ENCODE results near the gene SOX8.
"Not testable (repeated sequence)": the region's sequence is repeated elsewhere in the genome, so short reads cannot be mapped to it uniquely, and the experiment has no call there.

The SOX8 gene

DNA sequence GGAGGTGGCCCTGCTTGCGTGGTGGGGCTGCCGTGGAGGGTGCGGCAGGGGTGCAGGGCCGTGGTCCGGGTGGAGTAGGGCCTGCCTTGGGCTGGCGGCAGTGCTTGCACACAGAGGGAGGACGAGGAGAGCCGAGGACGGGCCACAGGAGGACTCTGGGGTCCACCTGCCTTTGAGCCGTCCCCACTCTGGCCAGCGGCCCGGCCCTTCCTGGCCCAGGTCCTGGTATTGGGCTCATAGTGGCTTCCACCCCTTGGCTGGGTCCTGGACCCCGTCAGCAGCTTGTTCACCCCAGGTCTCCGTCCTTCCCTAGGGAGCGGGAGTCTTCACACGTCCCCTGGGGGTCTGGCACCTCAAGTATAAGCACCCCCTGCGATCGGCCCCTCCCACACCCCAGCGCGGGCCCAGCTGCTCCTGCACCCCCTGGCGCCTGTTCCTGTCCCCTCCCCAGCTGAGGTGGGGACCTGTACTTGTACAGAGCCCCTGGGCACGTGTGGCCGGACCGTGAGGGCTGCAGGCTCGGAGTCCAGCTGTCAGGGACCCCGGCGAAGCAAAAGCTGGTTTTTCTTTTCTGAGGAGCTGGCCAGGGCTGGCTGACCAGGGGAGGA, 40.1 kb downstream of the SOX8 start:
- no peak for DNase-seq (ENCODE audit: extremely low read depth in 1 of 2, low read depth in 1 of 2)

DNA sequence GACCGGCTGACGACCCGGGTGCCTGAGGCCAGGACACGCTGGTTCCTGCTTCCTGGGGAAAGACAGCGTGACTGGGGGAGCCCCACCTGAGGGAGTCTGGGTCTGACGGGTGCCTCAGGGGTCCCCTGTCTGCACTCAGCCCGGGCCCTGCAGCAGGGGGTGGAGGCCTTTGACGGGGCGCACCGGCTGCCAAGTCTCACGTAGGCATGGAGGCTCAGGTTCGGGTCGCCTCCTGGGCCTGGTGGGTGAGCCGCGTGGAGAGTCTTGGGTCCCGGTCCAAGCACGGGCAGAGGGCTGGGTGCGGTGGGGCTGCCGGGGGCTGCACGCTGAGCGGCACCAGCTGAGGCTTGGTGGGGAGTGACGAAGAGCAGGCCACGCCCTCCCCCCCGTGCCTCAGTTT, 40.9 kb downstream of the SOX8 start:
- DNase-seq (ENCODE audit: extremely low read depth in 1 of 2, low read depth in 1 of 2), result no peak

DNA sequence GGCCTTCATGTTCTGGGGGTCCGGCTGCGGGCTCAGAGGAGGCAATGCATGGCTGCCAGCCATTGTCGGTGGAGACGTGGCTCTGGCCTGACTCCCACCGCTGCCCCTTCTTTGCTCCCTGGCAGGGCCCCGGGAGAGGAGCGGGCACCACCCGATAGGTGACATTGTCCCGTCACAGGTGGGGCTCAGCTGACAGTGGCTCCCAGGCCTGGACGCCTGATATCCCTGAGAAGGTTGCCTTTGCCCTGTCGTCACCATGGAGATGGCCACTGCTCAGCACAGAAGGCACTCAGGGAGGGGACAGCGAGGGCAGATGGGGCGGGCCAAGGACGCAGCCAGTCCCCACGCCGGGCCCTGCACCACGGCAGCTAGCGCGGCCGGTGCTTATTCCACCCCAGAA, 42.6 kb downstream of the SOX8 start:
- DNase-seq (ENCODE audit: extremely low read depth in 1 of 2, low read depth in 1 of 2), result no peak

DNA sequence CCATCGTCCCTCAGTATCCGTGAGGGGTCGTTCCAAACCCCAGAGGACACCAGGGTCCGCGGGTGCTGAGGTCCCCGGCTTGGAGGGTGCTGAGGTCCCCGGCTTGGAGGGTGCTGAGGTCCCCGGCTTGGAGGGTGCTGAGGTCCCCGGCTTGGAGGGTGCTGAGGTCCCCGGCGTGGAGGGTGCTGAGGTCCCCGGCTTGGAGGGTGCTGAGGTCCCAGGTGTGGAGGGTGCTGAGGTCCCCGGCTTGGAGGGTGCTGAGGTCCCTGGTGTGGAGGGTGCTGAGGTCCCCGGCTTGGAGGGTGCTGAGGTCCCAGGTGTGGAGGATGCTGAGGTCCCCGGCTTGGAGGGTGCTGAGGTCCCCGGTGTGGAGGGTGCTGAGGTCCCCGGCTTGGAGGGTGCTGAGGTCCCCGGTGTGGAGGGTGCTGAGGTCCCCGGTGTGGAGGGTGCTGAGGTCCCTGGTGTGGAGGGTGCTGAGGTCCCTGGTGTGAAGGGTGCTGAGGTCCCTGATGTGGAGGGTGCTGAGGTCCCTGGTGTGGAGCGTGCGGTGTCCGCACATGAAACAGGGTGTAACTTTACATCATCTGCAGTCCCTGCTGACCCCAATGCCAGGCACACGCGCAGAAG, 43.7 kb downstream of the SOX8 start:
- DNase-seq (ENCODE audit: extremely low read depth in 1 of 2, low read depth in 1 of 2), result not testable (repeated sequence)

DNA sequence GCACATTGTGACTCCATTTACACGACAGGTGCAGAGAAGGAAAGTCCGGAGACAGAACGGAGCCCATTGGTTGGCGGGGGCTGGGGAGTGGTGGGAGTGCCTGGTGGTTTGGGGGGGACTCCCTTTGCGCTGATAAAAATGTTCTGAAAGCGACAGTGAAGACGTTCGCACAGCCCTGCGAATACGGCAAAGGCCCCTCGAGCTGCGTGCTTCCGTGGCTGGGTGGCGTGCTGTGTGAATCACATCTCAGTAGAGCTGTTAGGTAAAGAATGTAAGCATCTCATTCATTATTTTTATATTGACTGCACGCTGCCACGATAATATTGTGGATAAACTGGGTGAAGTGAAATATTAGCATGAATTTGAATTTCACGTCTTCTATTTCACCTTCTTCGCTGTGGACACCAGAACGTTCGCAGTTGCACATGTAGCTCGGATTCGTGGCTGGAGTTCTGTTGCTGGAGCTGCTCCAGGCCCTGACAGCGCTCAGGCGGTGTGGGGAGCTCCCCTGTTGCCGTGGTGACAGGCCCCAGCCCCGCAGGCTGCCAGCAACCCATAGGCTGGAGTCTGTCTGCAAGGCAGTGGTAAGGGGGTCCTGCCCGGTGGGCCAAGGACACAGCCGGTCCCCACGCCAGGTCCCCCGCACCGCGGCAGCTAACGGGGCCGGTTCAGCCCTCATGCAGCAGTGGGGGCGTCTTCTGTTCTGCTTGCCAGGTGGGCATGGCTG, 44.6 kb downstream of the SOX8 start:
- DNase-seq (ENCODE audit: extremely low read depth in 1 of 2, low read depth in 1 of 2), result no peak

DNA sequence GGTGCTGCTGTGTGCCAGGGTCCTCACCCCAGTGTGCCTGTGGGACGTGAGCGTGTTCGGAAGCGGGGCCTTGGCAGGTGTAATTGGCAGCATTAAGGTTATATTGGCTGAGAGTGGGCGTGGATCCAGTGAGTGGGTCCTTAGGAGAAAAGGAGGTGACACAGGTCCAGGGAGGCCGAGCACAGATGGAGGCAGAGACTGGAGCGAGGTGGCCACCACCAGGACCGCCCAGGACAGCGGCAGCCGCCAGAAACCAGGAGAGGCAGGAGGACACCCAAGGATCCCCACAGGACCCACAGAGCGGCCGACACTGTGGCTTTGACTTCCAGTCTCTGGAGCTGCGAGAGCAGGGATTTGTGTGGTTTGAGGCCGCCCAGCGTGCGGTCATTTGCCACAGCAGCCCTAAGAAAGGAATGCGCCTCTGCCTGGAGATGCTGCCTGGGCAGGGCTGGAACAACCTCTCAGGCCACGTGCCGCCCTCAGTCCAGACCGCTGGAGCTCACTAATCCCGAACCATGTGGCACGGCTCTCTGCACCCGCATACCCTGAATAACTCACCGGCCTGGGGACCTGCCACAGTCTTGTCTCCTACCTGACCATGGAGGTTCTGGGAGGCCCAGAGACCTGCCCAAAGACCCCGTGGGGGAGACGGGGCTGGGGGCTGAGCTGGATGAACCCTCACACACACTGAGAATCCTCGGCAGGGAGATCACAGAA, 45.4 kb downstream of the SOX8 start:
- no peak for DNase-seq (ENCODE audit: extremely low read depth in 1 of 2, low read depth in 1 of 2)

DNA sequence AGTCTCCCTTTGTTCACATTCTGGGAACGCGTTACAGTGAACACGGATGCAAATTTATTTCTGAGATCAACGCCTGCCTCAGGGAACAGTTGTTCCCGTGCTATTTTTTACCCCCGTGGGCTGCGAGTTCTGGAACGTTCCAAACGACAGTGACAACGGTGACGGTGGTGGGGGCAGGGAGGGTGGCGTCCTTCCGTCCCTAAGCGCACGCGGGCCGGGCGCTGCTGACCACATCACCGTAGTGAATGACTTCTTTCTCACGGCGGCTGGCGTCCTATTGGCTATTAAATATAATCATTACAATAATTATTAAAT, 45.9 kb downstream of the SOX8 start:
- no peak for DNase-seq (ENCODE audit: extremely low read depth in 1 of 2, low read depth in 1 of 2)

DNA sequence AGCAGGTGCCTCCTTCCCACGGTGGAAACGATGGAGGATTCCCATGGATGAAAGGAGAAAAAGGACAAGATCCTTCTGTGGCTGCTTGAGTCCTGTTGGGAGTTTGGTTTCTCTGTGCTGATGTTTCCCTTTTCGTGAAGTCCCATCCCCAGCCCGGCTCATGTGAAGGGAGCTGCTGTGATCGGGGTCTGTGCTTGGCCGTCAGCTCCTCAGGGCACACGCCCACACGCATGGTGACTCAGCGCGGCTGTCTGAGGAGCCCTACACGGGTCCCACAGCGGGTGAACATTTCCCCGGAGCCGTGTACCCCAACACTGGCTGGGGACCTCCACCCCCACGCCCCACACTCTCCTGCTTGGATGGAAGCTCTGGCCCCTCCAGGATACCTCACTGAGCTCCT, 46.5 kb downstream of the SOX8 start:
- no peak for DNase-seq (ENCODE audit: extremely low read depth in 1 of 2, low read depth in 1 of 2)

DNA sequence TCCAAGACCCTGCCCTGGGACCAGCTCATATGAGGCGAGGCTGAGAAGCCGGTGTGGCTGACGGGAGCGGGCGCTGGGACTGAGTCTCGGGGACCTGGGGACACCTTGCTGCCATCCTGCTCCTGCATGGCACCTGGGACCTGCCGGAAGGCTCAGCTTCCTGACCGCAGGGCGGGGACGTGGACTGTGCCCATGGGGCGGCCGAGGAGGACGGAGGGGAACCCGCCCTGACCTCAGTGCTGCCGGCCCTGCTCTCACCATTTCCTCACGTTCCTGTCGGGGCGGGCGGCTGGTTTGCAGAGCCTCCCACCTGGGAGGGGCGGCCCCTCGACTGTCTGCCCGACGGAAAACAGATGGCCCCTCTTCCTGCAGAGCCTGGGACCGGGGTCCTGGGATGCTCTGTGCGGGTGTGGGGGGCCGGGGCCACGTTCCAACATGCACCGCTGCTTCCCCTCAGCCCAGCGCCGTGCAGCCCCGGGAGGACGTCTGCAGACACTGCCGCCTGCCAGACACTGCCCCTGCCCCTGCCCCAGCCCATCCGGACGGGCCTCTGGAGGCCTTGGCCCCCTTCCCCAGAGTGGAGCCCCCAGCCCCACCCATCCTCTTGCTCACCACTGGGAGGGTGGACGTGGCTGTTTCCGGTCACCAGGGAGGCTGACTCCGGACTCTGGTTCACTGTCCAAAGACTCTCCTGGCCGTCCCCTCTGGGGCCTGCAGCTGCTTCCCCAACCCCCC, 47.1 kb downstream of the SOX8 start:
- DNase-seq (ENCODE audit: extremely low read depth in 1 of 2, low read depth in 1 of 2), result no peak

DNA sequence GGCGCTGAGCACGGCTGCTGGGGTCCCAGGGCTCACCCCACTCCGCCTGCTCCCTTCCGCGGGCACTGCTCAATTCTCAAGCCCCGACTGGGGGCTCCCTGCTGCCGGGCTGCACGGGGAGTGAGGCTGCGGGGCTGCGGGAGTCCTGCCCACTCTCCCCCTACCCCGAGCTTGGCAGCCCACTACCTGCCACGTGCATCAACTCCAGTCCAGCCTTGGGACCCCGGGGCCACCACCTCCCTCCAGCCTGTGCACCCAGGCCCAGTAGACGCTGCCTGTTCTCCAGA, 47.6 kb downstream of the SOX8 start:
- no peak for DNase-seq (ENCODE audit: extremely low read depth in 1 of 2, low read depth in 1 of 2)

DNA sequence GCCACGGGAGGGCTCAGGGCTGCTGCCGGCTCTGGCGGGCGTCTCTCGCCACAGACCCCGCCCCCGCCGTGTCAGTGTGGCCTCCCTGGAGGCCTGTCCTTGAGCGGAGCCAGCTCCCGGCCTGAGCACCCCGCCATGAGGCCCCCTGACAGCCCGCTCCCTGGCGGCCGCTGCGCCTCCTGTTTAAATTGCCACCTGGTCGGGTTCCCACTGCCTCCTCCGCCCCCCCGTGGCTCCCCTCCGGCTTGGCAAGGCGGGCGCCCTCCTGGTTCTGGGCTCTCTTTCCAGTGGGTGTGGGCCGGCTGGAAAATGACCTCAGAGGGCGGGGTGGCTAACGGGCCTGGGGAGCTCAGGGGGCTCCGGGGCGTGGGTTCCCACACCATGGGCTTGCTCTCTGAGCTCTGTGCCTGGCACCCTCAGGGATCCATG, 48.9 kb downstream of the SOX8 start:
- DNase-seq (ENCODE audit: extremely low read depth in 1 of 2, low read depth in 1 of 2), result no peak

DNA sequence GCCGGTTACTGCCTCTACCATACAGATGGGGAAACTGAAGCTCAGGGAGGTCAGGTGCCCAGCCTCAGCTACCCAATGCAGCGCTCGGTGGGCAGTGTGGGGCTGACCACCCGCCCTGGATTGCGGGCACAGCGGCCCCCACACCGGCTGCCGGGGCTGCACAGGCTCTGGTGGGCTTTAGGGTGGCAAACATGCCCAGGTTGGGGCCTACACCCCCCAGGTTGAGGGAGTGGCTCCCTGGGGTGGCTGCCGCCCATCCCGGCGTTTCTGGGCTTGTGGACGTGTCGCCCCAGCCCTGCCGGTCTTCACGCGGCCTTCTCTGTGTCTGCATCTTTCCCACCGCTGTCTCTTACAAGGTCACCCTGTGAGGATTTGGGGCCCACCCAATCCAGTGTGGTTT, 50.1 kb downstream of the SOX8 start:
- DNase-seq (ENCODE audit: extremely low read depth in 1 of 2, low read depth in 1 of 2), result no peak

DNA sequence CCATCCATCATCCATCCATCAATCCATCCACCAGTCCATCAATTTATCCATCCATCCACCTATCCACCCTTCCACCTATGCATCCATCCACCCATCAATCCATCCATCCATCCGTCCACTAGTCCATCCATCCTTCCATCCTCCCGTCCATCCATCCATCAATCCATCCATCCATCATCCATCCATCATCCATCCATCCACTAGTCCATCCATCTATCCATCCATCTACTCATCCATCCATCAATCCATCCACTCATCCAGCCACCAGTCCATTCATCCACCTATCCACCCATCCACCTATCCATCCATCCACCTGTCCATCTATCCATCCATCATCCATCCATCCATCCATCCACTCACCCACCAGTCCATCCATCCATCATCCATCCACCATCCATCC, 51.0 kb downstream of the SOX8 start:
- DNase-seq (ENCODE audit: extremely low read depth in 1 of 2, low read depth in 1 of 2), result no peak

DNA sequence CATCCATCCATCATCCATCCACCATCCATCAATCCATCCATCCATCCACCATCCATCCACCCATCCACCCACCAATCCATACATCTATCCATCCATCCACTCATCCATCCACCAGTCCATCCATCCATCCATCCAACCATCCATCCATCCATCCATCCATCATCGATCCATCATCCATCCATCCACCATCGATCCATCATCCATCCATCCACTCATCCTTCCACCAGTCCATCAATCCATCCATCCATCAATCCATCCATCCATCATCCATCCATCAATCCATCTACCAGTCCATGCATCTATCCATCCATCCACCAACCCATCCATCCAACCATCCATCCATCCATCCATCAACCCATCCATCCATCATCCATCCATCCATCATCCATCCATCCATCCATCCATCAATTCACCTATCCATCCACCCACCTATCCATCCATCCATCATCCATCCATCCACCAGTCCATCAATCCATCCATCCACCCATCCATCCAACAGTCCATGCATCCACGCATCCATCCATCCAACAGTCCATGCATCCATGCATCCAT, 51.6 kb downstream of the SOX8 start:
- DNase-seq (ENCODE audit: extremely low read depth in 1 of 2, low read depth in 1 of 2), result no peak

DNA sequence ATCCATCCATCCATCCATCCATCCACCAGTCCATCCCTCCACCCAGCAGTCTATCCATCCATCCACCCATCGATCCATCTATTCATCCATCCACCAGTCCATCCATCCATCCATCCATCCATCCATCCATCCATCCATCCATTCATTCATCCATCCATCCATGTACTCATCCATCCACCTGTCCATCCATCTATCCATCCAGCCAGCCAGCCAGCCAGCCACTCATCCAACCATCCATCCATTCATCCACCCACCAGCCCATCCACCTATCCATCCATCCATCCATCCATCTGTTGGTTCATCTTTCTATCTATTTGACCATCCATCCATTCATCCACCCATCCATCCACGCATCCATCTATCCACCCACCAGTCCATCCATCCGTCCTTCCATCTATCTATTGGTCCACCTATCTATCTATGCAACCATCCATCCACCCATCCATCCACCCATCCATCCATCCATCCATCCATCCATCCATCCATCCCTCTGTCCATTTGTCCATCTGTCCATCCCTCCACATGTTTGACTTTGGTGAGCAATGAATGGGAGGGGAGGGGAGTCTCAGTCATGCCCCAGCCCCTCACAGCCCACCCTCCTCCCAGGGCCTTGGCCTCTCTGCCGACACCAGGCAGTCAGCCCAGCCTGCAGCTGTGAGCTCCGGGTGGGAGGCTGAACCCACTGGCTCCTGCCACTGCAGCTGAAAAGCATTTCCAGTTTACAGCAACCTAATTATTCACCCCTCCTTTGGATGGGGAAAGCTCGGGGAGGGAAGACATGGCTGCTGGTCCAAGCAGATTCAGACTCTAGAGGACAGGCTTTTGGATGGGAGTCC, 52.9 kb downstream of the SOX8 start:
- DNase-seq (ENCODE audit: extremely low read depth in 1 of 2, low read depth in 1 of 2), result no peak

DNA sequence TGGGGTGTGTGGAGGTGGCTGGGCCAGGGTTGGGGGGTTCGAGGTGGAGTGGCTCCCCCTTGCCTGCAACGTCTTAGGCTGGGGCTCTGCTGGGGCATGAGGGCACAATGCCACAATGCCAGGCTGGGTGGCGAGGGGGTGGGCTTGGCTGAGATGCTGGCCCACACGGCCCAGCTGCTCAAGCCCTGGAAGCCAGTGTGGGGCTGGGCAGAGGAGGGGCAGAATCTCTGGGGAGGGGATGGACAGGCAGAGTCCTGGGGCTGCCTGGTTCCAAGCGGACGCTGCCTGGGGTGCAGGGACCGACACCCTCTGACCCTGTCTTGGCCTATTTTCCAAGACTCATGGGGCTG, 53.5 kb downstream of the SOX8 start:
- DNase-seq (ENCODE audit: extremely low read depth in 1 of 2, low read depth in 1 of 2), result no peak

DNA sequence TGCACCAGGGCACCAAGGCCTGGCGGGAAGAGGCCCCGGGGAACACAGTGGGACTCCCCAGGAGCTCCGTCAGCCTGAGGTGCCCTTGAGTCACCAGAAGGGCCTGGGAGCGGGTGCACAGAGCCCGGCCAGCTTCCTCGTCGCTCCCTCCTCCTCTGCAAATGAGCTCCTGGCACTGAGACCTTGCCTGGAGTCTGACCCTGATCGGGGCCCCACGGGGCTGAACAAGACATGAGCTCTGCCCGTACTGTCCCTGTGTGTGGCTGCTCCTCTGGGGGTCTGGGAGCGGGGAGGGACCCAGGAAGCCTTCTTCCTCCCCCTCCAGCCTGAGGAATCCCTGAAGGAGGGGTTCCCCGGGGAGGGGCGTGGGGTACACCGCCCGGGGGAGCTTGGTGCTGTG, 54.6 kb downstream of the SOX8 start:
- DNase-seq (ENCODE audit: extremely low read depth in 1 of 2, low read depth in 1 of 2), result no peak
